ENCODE data around the gene CPT1A.

DNA sequence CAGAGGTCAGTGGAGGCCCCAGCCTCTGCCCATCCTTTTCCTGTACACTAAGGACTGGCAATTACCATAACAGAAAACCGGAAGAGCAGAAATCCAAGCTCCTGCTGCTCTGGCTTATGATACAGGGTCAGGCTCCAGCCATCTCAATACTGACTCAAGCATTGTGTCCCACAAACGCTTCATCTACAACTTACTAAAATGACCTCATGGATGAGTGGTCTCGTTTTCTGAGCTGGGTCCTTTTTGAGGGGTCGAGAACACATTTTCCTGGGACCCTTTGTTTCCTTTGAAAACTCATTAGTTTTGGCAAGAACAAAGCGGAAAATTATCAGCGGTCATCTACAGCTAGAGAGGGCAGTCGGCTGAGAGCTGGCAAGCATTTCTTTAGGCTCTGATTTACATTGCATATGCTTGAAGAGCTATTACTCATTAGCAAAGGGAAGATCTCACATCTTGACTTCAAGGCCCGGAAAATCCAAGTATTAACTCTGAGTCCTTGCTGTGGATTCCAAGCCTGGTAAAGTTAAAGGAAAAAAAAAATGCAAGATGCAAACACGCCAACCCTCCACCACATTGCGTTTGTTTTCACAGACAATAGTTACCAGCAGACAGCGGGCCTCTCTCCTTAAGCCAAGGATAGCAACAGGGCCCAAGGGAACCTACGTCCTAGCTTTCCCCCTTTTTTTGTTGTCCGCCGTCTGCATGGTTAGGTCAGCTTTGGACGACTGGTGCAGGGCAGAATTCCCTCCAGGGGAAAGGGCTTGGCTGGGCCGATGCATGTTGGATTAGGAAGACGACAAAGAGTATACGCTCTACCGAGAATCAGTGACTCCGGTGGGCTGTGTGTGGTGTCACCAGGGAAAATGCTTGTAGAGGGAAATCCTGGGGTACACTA lies 92.2 kb downstream of the CPT1A start:
- TF ChIP-seq, protein P1, sequence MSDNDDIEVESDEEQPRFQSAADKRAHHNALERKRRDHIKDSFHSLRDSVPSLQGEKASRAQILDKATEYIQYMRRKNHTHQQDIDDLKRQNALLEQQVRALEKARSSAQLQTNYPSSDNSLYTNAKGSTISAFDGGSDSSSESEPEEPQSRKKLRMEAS (IDR thresholded peaks at IDR 0.05; ENCODE audit: low read depth, low read length): no peak
- TF ChIP-seq RCOR1 (conservative IDR thresholded peaks at IDR 0.05; ENCODE audit: low read depth, low read length): no peak
- TF ChIP-seq RELA (IDR thresholded peaks at IDR 0.05; ENCODE audit: borderline replicate concordance, partially characterized antibody): no peak
- TF ChIP-seq, protein P2, sequence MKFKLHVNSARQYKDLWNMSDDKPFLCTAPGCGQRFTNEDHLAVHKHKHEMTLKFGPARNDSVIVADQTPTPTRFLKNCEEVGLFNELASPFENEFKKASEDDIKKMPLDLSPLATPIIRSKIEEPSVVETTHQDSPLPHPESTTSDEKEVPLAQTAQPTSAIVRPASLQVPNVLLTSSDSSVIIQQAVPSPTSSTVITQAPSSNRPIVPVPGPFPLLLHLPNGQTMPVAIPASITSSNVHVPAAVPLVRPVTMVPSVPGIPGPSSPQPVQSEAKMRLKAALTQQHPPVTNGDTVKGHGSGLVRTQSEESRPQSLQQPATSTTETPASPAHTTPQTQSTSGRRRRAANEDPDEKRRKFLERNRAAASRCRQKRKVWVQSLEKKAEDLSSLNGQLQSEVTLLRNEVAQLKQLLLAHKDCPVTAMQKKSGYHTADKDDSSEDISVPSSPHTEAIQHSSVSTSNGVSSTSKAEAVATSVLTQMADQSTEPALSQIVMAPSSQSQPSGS (IDR thresholded peaks at IDR 0.05; ENCODE audit: low read length): no peak
- TF ChIP-seq ATF7 (IDR thresholded peaks at IDR 0.05; ENCODE audit: low read depth): no peak
- no peak for TF ChIP-seq POLR2AphosphoS2 (IDR thresholded peaks at IDR 0.05; ENCODE audit: low read depth, low read length)
- no peak for TF ChIP-seq ZBTB40 (IDR thresholded peaks at IDR 0.05; ENCODE audit: borderline replicate concordance)
- TF ChIP-seq KDM1A (IDR thresholded peaks at IDR 0.05; ENCODE audit: borderline replicate concordance): no peak
- no peak for TF ChIP-seq POLR2A (IDR thresholded peaks at IDR 0.05; ENCODE audit: low read depth, low read length)
- no peak for TF ChIP-seq NRF1 (conservative IDR thresholded peaks at IDR 0.05; ENCODE audit: low read depth, low read length)
- no peak for TF ChIP-seq BACH1 (IDR thresholded peaks at IDR 0.05; ENCODE audit: borderline replicate concordance)
